GM21390 (cell line): ENCODE data around the gene PCSK1.
"Not testable (repeated sequence)": the region's sequence is repeated elsewhere in the genome, so short reads cannot be mapped to it uniquely, and the experiment has no call there.

Source experiments
- ATAC-seq: cut with Tn5 transposase; IDR thresholded peaks from one replicate; pipeline ENCODE4 v1.9.1; 2021; ENCODE audit not compliant: unreplicated experiment

PCSK1 gene

GRCh38 chr5:96374653-96375052, 58.4 kb downstream of the PCSK1 start:
- no peak for ATAC-seq

- ATAC-seq = no peak
These were observed 59.7 kb downstream of the PCSK1 start for GRCh38 chr5:96373381-96373733.

GRCh38 chr5:96372726-96373380, 60.2 kb downstream of the PCSK1 start:
- no peak for ATAC-seq

GRCh38 chr5:96370976-96371375, 62.1 kb downstream of the PCSK1 start:
- no peak for ATAC-seq

- not testable (repeated sequence) for ATAC-seq
These were observed 65.7 kb downstream of the PCSK1 start for GRCh38 chr5:96367337-96367736.

- ATAC-seq = no peak
These were observed 78.8 kb downstream of the PCSK1 start for GRCh38 chr5:96354237-96354636.

- ATAC-seq = no peak
These were observed 79.8 kb downstream of the PCSK1 start for GRCh38 chr5:96353220-96353619.

GRCh38 chr5:96350678-96351077, 82.4 kb downstream of the PCSK1 start:
- ATAC-seq = no peak

GRCh38 chr5:96348536-96348935, 84.5 kb downstream of the PCSK1 start:
- no peak for ATAC-seq

- no peak for ATAC-seq
These were observed 85.4 kb downstream of the PCSK1 start for GRCh38 chr5:96347502-96348292.

- peak; percentile 93 for ATAC-seq
These were observed 88.1 kb downstream of the PCSK1 start for GRCh38 chr5:96344678-96345577.

- ATAC-seq = no peak
These were observed 90.0 kb downstream of the PCSK1 start for GRCh38 chr5:96343094-96343493.

- ATAC-seq = no peak
These were observed 90.5 kb downstream of the PCSK1 start for GRCh38 chr5:96342581-96342980.
